ENCODE results near the gene ADAM12.

DNA sequence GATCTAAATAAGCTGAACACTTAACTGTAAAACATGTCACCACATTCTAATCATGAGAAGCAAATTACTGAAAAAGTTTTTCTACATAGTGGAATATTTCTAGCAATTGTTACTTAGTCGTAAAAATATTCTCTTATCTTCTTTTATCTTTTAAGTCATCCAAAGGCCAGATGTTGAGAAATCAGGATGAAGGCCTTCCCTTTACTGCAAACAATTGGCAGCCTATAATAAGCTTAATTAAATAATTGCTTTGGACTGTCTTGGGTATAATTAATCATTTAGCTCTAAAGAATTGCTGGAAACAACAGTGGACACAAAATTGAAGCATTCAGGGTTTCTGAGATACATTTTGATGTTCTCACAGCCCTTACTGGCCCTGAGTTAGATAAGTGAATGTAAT, 265.4 kb downstream of the ADAM12 start:
- TF ChIP-seq TAF1 (conservative IDR thresholded peaks at IDR 0.05) (no peak), MAX (IDR thresholded peaks at IDR 0.05) (no peak)
- TF ChIP-seq, protein P1, sequence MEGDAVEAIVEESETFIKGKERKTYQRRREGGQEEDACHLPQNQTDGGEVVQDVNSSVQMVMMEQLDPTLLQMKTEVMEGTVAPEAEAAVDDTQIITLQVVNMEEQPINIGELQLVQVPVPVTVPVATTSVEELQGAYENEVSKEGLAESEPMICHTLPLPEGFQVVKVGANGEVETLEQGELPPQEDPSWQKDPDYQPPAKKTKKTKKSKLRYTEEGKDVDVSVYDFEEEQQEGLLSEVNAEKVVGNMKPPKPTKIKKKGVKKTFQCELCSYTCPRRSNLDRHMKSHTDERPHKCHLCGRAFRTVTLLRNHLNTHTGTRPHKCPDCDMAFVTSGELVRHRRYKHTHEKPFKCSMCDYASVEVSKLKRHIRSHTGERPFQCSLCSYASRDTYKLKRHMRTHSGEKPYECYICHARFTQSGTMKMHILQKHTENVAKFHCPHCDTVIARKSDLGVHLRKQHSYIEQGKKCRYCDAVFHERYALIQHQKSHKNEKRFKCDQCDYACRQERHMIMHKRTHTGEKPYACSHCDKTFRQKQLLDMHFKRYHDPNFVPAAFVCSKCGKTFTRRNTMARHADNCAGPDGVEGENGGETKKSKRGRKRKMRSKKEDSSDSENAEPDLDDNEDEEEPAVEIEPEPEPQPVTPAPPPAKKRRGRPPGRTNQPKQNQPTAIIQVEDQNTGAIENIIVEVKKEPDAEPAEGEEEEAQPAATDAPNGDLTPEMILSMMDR (IDR thresholded peaks at IDR 0.05; ENCODE audit: low read depth, low read length, missing input control) = no peak

All from liver (tissue), 3 donors.